ENCODE results near the gene MYO1E. TPM values are rescaled to one million over a fixed set of nuclear protein-coding genes. Genes with fewer than 3 reads are reported as not detected.
"Not testable (repeated sequence)": the region's sequence is repeated elsewhere in the genome, so short reads cannot be mapped to it uniquely, and the experiment has no call there.

MYO1E gene
- total RNA-seq, 1 donor = 336 TPM

DNA sequence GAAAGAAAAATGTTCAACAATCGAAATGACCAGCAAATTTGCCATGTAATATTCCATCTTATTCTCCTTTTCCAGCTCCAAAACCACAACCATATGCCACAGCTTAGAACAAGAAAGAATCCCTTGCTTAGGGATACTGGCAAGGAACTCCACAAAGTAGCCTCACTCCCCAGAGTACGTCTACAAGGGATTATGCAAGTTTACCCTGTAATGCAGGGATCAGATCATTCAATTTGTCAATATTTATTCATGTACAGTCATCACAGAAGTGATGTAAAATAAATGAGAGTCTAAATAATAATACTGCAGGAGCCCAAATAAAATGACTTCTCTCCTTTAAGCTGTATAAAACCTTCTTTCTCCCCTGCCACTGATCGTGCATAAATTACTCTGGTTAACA, 23.5 kb upstream of the MYO1E start:
- Histone ChIP-seq H3K36me3 (ENCODE audit: insufficient read depth, low read length) (no peaks in the 10 kb centered on the region), H2AFZ (ENCODE audit: low read length) (no peak overlapping the region), H4K20me1 (ENCODE audit: insufficient read depth, low read length) (no peaks in the 10 kb centered on the region), H3K27me3 (ENCODE audit: insufficient read depth, low read length) (no peaks in the 10 kb centered on the region), H3K4me2 (ENCODE audit: insufficient read depth, low read length) (no peak overlapping the region), H3K9me3 (ENCODE audit: low read depth, low read length) (no peaks in the 10 kb centered on the region), H3K4me3 (ENCODE audit: insufficient read depth, low read length) (no peak overlapping the region), H3K27ac (ENCODE audit: low read depth, low read length) (no peak overlapping the region), H3K79me2 (ENCODE audit: insufficient read depth, low read length) (no peaks in the 10 kb centered on the region), H3K4me1 (ENCODE audit: insufficient read depth, low read length) (no peaks in the 10 kb centered on the region)
- DNase-seq (ENCODE audit: insufficient read length, low spot score, missing footprints) = no peak
- TF ChIP-seq, protein P1, sequence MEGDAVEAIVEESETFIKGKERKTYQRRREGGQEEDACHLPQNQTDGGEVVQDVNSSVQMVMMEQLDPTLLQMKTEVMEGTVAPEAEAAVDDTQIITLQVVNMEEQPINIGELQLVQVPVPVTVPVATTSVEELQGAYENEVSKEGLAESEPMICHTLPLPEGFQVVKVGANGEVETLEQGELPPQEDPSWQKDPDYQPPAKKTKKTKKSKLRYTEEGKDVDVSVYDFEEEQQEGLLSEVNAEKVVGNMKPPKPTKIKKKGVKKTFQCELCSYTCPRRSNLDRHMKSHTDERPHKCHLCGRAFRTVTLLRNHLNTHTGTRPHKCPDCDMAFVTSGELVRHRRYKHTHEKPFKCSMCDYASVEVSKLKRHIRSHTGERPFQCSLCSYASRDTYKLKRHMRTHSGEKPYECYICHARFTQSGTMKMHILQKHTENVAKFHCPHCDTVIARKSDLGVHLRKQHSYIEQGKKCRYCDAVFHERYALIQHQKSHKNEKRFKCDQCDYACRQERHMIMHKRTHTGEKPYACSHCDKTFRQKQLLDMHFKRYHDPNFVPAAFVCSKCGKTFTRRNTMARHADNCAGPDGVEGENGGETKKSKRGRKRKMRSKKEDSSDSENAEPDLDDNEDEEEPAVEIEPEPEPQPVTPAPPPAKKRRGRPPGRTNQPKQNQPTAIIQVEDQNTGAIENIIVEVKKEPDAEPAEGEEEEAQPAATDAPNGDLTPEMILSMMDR (IDR thresholded peaks at IDR 0.05; ENCODE audit: extremely low read depth, low read depth, low read length) = no peak

DNA sequence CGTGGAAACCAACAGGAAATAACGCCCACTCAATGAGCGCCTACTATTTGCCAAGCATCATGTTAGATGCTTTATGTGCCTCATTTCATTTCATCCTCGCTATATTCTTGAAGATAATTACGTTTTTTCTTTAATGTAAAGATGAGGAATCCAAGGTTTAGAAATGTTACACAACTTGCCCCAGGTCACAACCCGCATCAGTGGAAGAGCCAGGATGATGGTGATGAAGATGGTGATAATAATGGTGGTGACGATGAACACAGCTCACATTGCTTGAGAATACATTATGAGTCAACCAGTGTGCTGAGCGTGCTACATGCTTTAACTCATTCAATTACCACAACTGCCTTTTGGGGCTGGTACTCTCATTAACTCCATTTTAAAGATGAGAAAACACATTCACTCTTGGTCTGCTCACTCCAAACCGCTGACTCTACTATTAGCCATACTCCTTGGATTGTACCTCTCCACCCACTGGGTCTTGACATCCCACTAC, 21.5 kb upstream of the MYO1E start:
- Histone ChIP-seq H4K20me1 (ENCODE audit: insufficient read depth, low read length) (no peaks in the 10 kb centered on the region), H3K27me3 (ENCODE audit: insufficient read depth, low read length) (no peaks in the 10 kb centered on the region), H2AFZ (ENCODE audit: low read length) (no peak overlapping the region), H3K4me2 (ENCODE audit: insufficient read depth, low read length) (no peak overlapping the region), H3K4me1 (ENCODE audit: insufficient read depth, low read length) (no peaks in the 10 kb centered on the region), H3K9me3 (ENCODE audit: low read depth, low read length) (no peaks in the 10 kb centered on the region), H3K79me2 (ENCODE audit: insufficient read depth, low read length) (no peaks in the 10 kb centered on the region), H3K4me3 (ENCODE audit: insufficient read depth, low read length) (no peak overlapping the region), H3K27ac (ENCODE audit: low read depth, low read length) (no peak overlapping the region), H3K36me3 (ENCODE audit: insufficient read depth, low read length) (no peaks in the 10 kb centered on the region)
- no peak for DNase-seq (ENCODE audit: insufficient read length, low spot score, missing footprints)
- TF ChIP-seq, protein P1 (IDR thresholded peaks at IDR 0.05; ENCODE audit: extremely low read depth, low read depth, low read length) = no peak

DNA sequence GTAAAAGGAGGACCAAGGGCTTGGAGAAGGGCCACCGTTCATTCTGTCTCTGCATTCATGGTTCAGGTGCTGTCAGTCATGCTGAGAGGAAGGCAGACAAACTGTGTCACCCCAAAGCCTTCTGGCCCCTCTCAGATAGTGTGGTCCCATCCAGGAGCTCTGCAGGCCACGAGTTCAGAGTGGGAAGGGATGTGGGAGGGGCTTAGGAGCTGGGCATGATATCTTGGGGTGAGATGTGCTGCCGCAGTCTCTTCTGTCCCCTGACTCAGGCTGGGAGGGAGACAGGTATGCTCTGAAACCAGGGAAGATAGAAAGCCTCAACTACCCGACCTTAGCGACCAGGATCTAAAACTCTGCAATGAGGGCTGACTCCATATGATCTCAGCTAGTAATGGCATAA, 19.6 kb upstream of the MYO1E start:
- H3K36me3 ChIP-seq (ENCODE audit: insufficient read depth, low read length) = no peaks in the 10 kb centered on the region
- H2AFZ ChIP-seq (ENCODE audit: low read length) = no peak overlapping the region
- no peak for DNase-seq (ENCODE audit: insufficient read length, low spot score, missing footprints)
- no peaks in the 10 kb centered on the region for H4K20me1 ChIP-seq (ENCODE audit: insufficient read depth, low read length)
- no peak overlapping the region for H3K4me3 ChIP-seq (ENCODE audit: insufficient read depth, low read length)
- no peaks in the 10 kb centered on the region for H3K27me3 ChIP-seq (ENCODE audit: insufficient read depth, low read length)
- no peaks in the 10 kb centered on the region for H3K9me3 ChIP-seq (ENCODE audit: low read depth, low read length)
- TF ChIP-seq, protein P1 (IDR thresholded peaks at IDR 0.05; ENCODE audit: extremely low read depth, low read depth, low read length) = no peak
- peaks cover 3% of the 10 kb centered on the region for H3K4me1 ChIP-seq (ENCODE audit: insufficient read depth, low read length)
- H3K4me2 ChIP-seq (ENCODE audit: insufficient read depth, low read length) = no peak overlapping the region
- no peaks in the 10 kb centered on the region for H3K79me2 ChIP-seq (ENCODE audit: insufficient read depth, low read length)
- no peak overlapping the region for H3K27ac ChIP-seq (ENCODE audit: low read depth, low read length)

DNA sequence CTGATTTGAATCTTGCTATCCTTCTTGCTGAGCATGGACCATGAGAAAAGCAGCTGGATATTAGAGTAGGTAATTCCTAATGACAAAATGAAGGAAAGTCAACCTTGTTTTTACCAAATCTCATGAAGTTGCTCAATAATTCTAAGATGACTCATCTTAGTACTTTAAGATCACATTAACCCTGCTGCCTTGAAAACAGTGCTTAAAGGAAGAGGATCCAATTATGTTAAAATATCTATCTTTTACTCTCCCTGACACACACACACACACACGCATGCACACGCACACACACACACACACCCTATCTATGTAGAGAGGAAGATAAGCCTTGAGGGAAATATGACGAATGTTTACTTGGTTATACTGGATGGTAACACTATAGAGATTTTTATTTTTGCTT, 16.0 kb upstream of the MYO1E start:
- no peaks in the 10 kb centered on the region for H3K36me3 ChIP-seq (ENCODE audit: insufficient read depth, low read length)
- no peaks in the 10 kb centered on the region for H3K79me2 ChIP-seq (ENCODE audit: insufficient read depth, low read length)
- no peaks in the 10 kb centered on the region for H3K27me3 ChIP-seq (ENCODE audit: insufficient read depth, low read length)
- H3K9me3 ChIP-seq (ENCODE audit: low read depth, low read length) = no peaks in the 10 kb centered on the region
- TF ChIP-seq, protein P1 (IDR thresholded peaks at IDR 0.05; ENCODE audit: extremely low read depth, low read depth, low read length) = no peak
- no peak overlapping the region for H3K27ac ChIP-seq (ENCODE audit: low read depth, low read length)
- no peak for DNase-seq (ENCODE audit: insufficient read length, low spot score, missing footprints)
- no peaks in the 10 kb centered on the region for H4K20me1 ChIP-seq (ENCODE audit: insufficient read depth, low read length)
- peaks cover 3% of the 10 kb centered on the region for H3K4me1 ChIP-seq (ENCODE audit: insufficient read depth, low read length)
- H2AFZ ChIP-seq (ENCODE audit: low read length) = no peak overlapping the region
- H3K4me3 ChIP-seq (ENCODE audit: insufficient read depth, low read length) = no peak overlapping the region
- H3K4me2 ChIP-seq (ENCODE audit: insufficient read depth, low read length) = no peak overlapping the region

DNA sequence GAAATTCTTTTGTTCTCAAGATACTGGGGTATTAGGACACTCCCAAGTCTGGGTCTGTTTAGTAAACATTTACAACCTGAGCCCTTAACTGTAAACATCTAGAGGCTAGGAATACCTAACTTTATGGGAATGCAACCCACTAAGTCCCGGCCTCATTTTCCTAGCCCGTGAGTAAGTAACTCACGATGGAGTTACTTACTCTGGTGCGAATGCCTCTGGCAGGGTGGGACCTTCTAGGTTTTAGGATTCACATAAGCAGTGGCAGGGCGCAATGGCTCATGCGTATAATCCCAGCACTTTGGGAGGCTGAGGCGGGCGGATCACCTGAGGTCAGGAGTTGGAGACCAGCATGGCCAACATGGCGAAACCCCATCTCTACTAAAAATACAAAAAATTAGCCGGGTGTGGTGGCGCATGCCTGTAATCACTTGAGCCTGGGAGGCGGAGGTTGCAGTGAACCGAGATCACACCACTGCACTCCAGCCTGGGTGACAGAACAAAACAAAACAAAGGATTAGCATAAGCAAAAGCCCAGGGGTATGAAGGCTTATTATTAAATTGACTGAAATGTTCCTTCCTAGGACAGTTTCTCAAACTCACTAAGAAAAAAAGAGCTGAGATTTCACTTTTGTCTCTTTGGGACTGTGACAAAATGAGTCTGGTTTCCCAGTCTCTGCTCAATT, 14.7 kb upstream of the MYO1E start:
- not testable (repeated sequence) for DNase-seq (ENCODE audit: insufficient read length, low spot score, missing footprints); H3K4me1 ChIP-seq (ENCODE audit: insufficient read depth, low read length); H3K27ac ChIP-seq (ENCODE audit: low read depth, low read length); H3K4me3 ChIP-seq (ENCODE audit: insufficient read depth, low read length); H3K4me2 ChIP-seq (ENCODE audit: insufficient read depth, low read length); H4K20me1 ChIP-seq (ENCODE audit: insufficient read depth, low read length); H3K9me3 ChIP-seq (ENCODE audit: low read depth, low read length); H2AFZ ChIP-seq (ENCODE audit: low read length); H3K27me3 ChIP-seq (ENCODE audit: insufficient read depth, low read length); H3K79me2 ChIP-seq (ENCODE audit: insufficient read depth, low read length); H3K36me3 ChIP-seq (ENCODE audit: insufficient read depth, low read length)

Measured in osteoblast (primary cell).